Activated CD8-positive, alpha-beta memory T cell treated with anti-CD3 and anti-CD28 coated beads for 24 hours (primary cell): ENCODE results near the gene MAP3K20.
"Not testable (repeated sequence)": the region's sequence is repeated elsewhere in the genome, so short reads cannot be mapped to it uniquely, and the experiment has no call there.

Source experiments
- DNase-seq: peaks from one replicate; pipeline ENCODE4 v3.0.0-alpha.2; 2020

Gene MAP3K20

GRCh38 chr2:173126819-173127218, 51.2 kb downstream of the MAP3K20 start:
- no peak for DNase-seq

- DNase-seq: not testable (repeated sequence)
Observed at GRCh38 chr2:173128132-173128531, 52.5 kb downstream of the MAP3K20 start.

GRCh38 chr2:173130496-173131465, 55.1 kb downstream of the MAP3K20 start:
- DNase-seq: no peak

GRCh38 chr2:173132531-173132930, 56.9 kb downstream of the MAP3K20 start:
- DNase-seq: no peak

GRCh38 chr2:173134703-173135102, 59.1 kb downstream of the MAP3K20 start:
- no peak for DNase-seq

- no peak for DNase-seq
Observed at GRCh38 chr2:173136067-173136466, 60.4 kb downstream of the MAP3K20 start.

- DNase-seq: no peak
Observed at GRCh38 chr2:173136599-173136998, 61.0 kb downstream of the MAP3K20 start.

- DNase-seq: no peak
Observed at GRCh38 chr2:173137610-173138009, 62.0 kb downstream of the MAP3K20 start.

GRCh38 chr2:173138962-173139361, 63.3 kb downstream of the MAP3K20 start:
- DNase-seq: no peak

- no peak for DNase-seq
Observed at GRCh38 chr2:173141666-173142065, 66.0 kb downstream of the MAP3K20 start.

- DNase-seq: no peak
Observed at GRCh38 chr2:173145454-173145853, 69.8 kb downstream of the MAP3K20 start.

- DNase-seq: no peak
Observed at GRCh38 chr2:173146590-173146989, 70.9 kb downstream of the MAP3K20 start.

GRCh38 chr2:173148520-173148919, 72.9 kb downstream of the MAP3K20 start:
- DNase-seq: no peak

GRCh38 chr2:173149491-173149890, 73.8 kb downstream of the MAP3K20 start:
- DNase-seq: peak; percentile 65

GRCh38 chr2:173150087-173150486, 74.4 kb downstream of the MAP3K20 start:
- DNase-seq: no peak

- no peak for DNase-seq
Observed at GRCh38 chr2:173150963-173151362, 75.3 kb downstream of the MAP3K20 start.

GRCh38 chr2:173151671-173152401, 76.2 kb downstream of the MAP3K20 start:
- no peak for DNase-seq

GRCh38 chr2:173153301-173153885, 77.7 kb downstream of the MAP3K20 start:
- DNase-seq: no peak

GRCh38 chr2:173157676-173158293, 82.1 kb downstream of the MAP3K20 start:
- no peak for DNase-seq

- no peak for DNase-seq
Observed at GRCh38 chr2:173159791-173160463, 84.3 kb downstream of the MAP3K20 start.

GRCh38 chr2:173160618-173161017, 85.0 kb downstream of the MAP3K20 start:
- no peak for DNase-seq

GRCh38 chr2:173161040-173161439, 85.4 kb downstream of the MAP3K20 start:
- no peak for DNase-seq
